GM23248 (cell line): Measurements from ENCODE around the gene PGAP2. TPM values are rescaled to one million over a fixed set of nuclear protein-coding genes. Genes with fewer than 3 reads are reported as not detected.
"Not testable (repeated sequence)": the region's sequence is repeated elsewhere in the genome, so short reads cannot be mapped to it uniquely, and the experiment has no call there.

Experiments
- DNase-seq: peaks from one replicate; pipeline ENCODE4 v3.0.0-alpha.2; 2015
- H2AFZ ChIP-seq: fragments of 200-600 bp; sonication (generic); 2 replicates; pipeline ENCODE4 v1.6.1; 2016; ENCODE audit warnings: antibody characterized with exemption
- H3F3A ChIP-seq: fragments of 200-600 bp; sonication (generic); 2 replicates; pipeline ENCODE4 v1.6.1; 2016; ENCODE audit warnings: mild to moderate bottlenecking, antibody characterized with exemption, mixed run types; ENCODE audit not compliant: insufficient read depth
- H3K27ac ChIP-seq: fragments of 200-600 bp; sonication (generic); 2 replicates; pipeline ENCODE4 v1.5.1; 2016; ENCODE audit warnings: mild to moderate bottlenecking
- H3K27me3 ChIP-seq: fragments of 200-600 bp; sonication (generic); replicated peaks from 2 replicates; pipeline ENCODE4 v1.6.1; 2016; ENCODE audit warnings: mild to moderate bottlenecking; ENCODE audit not compliant: insufficient read depth
- H3K36me3 ChIP-seq: fragments of 200-600 bp; sonication (generic); 2 replicates; pipeline ENCODE4 v1.6.1; 2016; ENCODE audit warnings: low read depth, mild to moderate bottlenecking
- H3K4me1 ChIP-seq: fragments of 200-600 bp; sonication (generic); 2 replicates; pipeline ENCODE4 v1.6.1; 2016; ENCODE audit warnings: mild to moderate bottlenecking; ENCODE audit not compliant: insufficient read depth
- H3K4me2 ChIP-seq: fragments of 200-600 bp; sonication (generic); one replicate; pipeline ENCODE4 v1.6.1; 2016; ENCODE audit warnings: mild to moderate bottlenecking; ENCODE audit not compliant: unreplicated experiment
- H3K4me3 ChIP-seq: fragments of 200-600 bp; sonication (generic); 2 replicates; pipeline ENCODE4 v1.5.1; 2016; ENCODE audit warnings: mild to moderate bottlenecking
- H3K79me2 ChIP-seq: fragments of 200-600 bp; sonication (generic); 2 replicates; pipeline ENCODE4 v1.6.1; 2016; ENCODE audit warnings: mild to moderate bottlenecking; ENCODE audit not compliant: insufficient read depth
- H3K9ac ChIP-seq: fragments of 200-600 bp; sonication (generic); 2 replicates; pipeline ENCODE4 v1.6.1; 2016; ENCODE audit warnings: mild to moderate bottlenecking
- H3K9me2 ChIP-seq: fragments of 200-600 bp; sonication (generic); 2 replicates; pipeline ENCODE4 v1.6.1; 2016; ENCODE audit warnings: mixed run types, mild to moderate bottlenecking, moderate library complexity; ENCODE audit not compliant: insufficient read depth
- H3K9me3 ChIP-seq: fragments of 200-600 bp; sonication (generic); one replicate; pipeline ENCODE4 v1.6.1; 2017; ENCODE audit warnings: low read depth
- H4K20me1 ChIP-seq: fragments of 200-600 bp; sonication (generic); 2 replicates; pipeline ENCODE4 v1.6.0; 2016; ENCODE audit not compliant: insufficient read depth
- EZH2 ChIP-seq: fragments of 200-600 bp; sonication (generic); IDR thresholded peaks from 2 replicates; pipeline ENCODE4 v1.6.1; 2018; ENCODE audit warnings: antibody characterized with exemption, mild to moderate bottlenecking; ENCODE audit not compliant: insufficient read depth, poor library complexity, severe bottlenecking
- EZH2phosphoT487 ChIP-seq: fragments of 200-600 bp; sonication (generic); IDR thresholded peaks from 2 replicates; pipeline ENCODE4 v1.6.1; 2018; ENCODE audit warnings: antibody characterized with exemption, moderate library complexity, mild to moderate bottlenecking, low read depth; ENCODE audit not compliant: insufficient read depth
- WGBS, 2 experiments: methylation state at CpG; one replicate each; pipeline ENCODE4 v1.1.6; 2015 to 2017; ENCODE audit warnings: low lambda C conversion rate in 2 of 2, low coverage in 1 of 2; ENCODE audit errors: missing lambda C conversion rate in 2 of 2; 5-methylcytosine and 5-hydroxymethylcytosine counted together
- in situ Hi-C: fragments of 300-500 bp; cut with MboI; formaldehyde crosslinking; loops from 2 replicates; pipeline ENCODE4 v1.15.0; 2020
- polyA plus RNA-seq: library from polyadenylated mRNA; unstranded; fragments of >200 nt; fragmentation: Nextera tagmentation; extraction: Ambion mirVana; gene quantifications from 2 replicates; pipeline ENCODE4 v1.2.1, GENCODE V29; 2016
- total RNA-seq: library from RNA; depleted of rRNA; stranded (reverse); fragments of >200 nt; shearing (Covaris generic); gene quantifications from 2 replicates; pipeline ENCODE4 v1.2.3, GENCODE V29; 2014

The PGAP2 gene
- total and polyA plus RNA-seq, 2 experiments from 2014 or later: 14.7 to 19.0 TPM

GRCh38 chr11:3808861-3809623 is 682 bp downstream of the PGAP2 start:
- H3F3A ChIP-seq: peaks cover 14% of the 10 kb centered on the region
- WGBS, 2 experiments: 22 to 33% methylated on average over 5 of the region's 5 CpGs
- H3K9me3 ChIP-seq: no peaks in the 10 kb centered on the region
- DNase-seq: peak; percentile 68
- peak overlapping the region; percentile 98 for H2AFZ ChIP-seq
- in situ Hi-C loops: loop anchor here (25.0 kb wide), 1 partner anchor 347 kb away; no protein-coding TSS in a partner anchor
- H3K9ac ChIP-seq: peak overlapping the region; percentile 74; the same call in 1 of the 2 replicates
- no peaks in the 10 kb centered on the region for H3K36me3 ChIP-seq
- H4K20me1 ChIP-seq: no peaks in the 10 kb centered on the region
- H3K27ac ChIP-seq: no peak overlapping the region
- peak overlapping the region; percentile 83 for H3K4me3 ChIP-seq
- H3K9me2 ChIP-seq: no peaks in the 10 kb centered on the region
- H3K79me2 ChIP-seq: no peaks in the 10 kb centered on the region
- H3K27me3 ChIP-seq: no peaks in the 10 kb centered on the region
- TF ChIP-seq EZH2: no peak
- TF ChIP-seq EZH2phosphoT487: no peak
- peaks cover 6% of the 10 kb centered on the region for H3K4me1 ChIP-seq
- peak overlapping the region; percentile 100 for H3K4me2 ChIP-seq

DNA sequence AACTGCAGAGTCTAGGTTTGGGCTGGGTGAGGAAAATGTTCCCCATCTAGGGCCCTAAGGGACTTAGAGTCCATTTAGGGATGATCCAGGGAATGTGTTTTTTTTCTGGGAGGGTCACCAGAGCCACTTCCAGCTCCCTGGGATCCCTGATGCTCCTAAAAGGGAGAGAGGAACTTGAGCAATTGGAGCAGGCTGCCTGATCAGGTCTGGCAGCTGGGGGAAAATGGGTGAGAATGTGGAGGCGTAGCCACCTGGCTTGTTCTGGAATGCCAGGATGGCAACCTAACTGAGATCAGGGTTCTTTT is 1.2 kb downstream of the PGAP2 start:
- H3K27me3 ChIP-seq: no peaks in the 10 kb centered on the region
- no peaks in the 10 kb centered on the region for H3K36me3 ChIP-seq
- H3K4me3 ChIP-seq: no peak overlapping the region
- H3K27ac ChIP-seq: no peak overlapping the region
- no peak for DNase-seq
- no peak overlapping the region for H2AFZ ChIP-seq
- no peaks in the 10 kb centered on the region for H3K79me2 ChIP-seq
- no peak overlapping the region for H3K9ac ChIP-seq
- 0 out of 2 replicates have a peak, but pooled peaks cover under 1% of the 10 kb centered on the region for H3K4me1 ChIP-seq
- no peak overlapping the region for H3K4me2 ChIP-seq
- H3K9me2 ChIP-seq: no peaks in the 10 kb centered on the region
- 93 to 100% methylated on average over 1 of the region's 1 CpG for WGBS, 2 experiments
- H3K9me3 ChIP-seq: no peaks in the 10 kb centered on the region
- TF ChIP-seq EZH2: no peak
- TF ChIP-seq EZH2phosphoT487: no peak
- H3F3A ChIP-seq: peaks cover 9% of the 10 kb centered on the region
- H4K20me1 ChIP-seq: no peaks in the 10 kb centered on the region
- in situ Hi-C loops: loop anchor here (25.0 kb wide), 1 partner anchor 347 kb away; no protein-coding TSS in a partner anchor

DNA sequence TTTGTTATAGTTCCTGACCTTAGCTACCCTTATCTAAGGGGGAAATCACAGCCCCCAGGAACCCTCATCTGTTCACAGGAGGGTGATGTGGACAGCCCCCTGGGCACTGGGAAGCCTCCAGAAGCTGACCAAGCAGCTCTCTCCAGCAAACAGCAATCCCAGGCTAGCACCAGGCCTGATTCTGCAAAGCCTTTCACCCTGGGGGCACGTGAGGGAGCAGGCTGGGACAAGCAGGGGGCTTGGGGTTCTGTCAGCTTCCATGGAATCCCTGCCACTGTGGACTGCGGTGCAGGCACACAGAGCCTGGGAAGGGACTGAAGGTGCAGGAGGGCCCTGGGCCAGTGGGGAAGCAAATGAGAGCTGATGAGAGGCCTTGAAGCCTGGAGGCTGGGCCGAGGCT is 2.1 kb downstream of the PGAP2 start:
- H2AFZ ChIP-seq: no peak overlapping the region
- H4K20me1 ChIP-seq: no peaks in the 10 kb centered on the region
- in situ Hi-C loops: loop anchor here (25.0 kb wide), 1 partner anchor 348 kb away; no protein-coding TSS in a partner anchor
- H3K9me2 ChIP-seq: no peaks in the 10 kb centered on the region
- H3K27me3 ChIP-seq: no peaks in the 10 kb centered on the region
- no peak for DNase-seq
- peaks cover 9% of the 10 kb centered on the region for H3F3A ChIP-seq
- no peak for TF ChIP-seq EZH2
- no peak for TF ChIP-seq EZH2phosphoT487
- H3K9ac ChIP-seq: no peak overlapping the region
- no peak overlapping the region for H3K27ac ChIP-seq
- no peak overlapping the region for H3K4me3 ChIP-seq
- no peaks in the 10 kb centered on the region for H3K36me3 ChIP-seq
- no peak overlapping the region for H3K4me2 ChIP-seq
- 81 to 100% methylated on average over 3 of the region's 3 CpGs for WGBS, 2 experiments
- H3K79me2 ChIP-seq: no peaks in the 10 kb centered on the region
- H3K4me1 ChIP-seq: no peaks in the 10 kb centered on the region
- no peaks in the 10 kb centered on the region for H3K9me3 ChIP-seq

- Histone ChIP-seq H3K4me1 (no peaks in the 10 kb centered on the region), H3K27me3 (no peaks in the 10 kb centered on the region), H3K9ac (no peak overlapping the region), H3K79me2 (no peaks in the 10 kb centered on the region), H3K4me2 (no peak overlapping the region), H3F3A (peaks cover 9% of the 10 kb centered on the region), H3K27ac (no peak overlapping the region), H4K20me1 (no peaks in the 10 kb centered on the region), H3K36me3 (no peaks in the 10 kb centered on the region), H2AFZ (no peak overlapping the region), H3K9me3 (no peaks in the 10 kb centered on the region), H3K4me3 (no peak overlapping the region), H3K9me2 (no peaks in the 10 kb centered on the region)
- in situ Hi-C loops: loop anchor here (25.0 kb wide), 1 partner anchor 349 kb away; no protein-coding TSS in a partner anchor
- peak; percentile 34 for DNase-seq
- WGBS, 2 experiments: 98% methylated on average over 4 of the region's 4 CpGs
- no peak for TF ChIP-seq EZH2
- no peak for TF ChIP-seq EZH2phosphoT487
Measured at GRCh38 chr11:3810951-3811350, 2.6 kb downstream of the PGAP2 start.

GRCh38 chr11:3814832-3815231 is 6.5 kb downstream of the PGAP2 start:
- 95 to 97% methylated on average over 5 of the region's 5 CpGs for WGBS, 2 experiments
- H3K4me1 ChIP-seq, H3K4me2 ChIP-seq, H2AFZ ChIP-seq, H3K27ac ChIP-seq, H3K4me3 ChIP-seq, DNase-seq, H3K27me3 ChIP-seq, H4K20me1 ChIP-seq, H3K9me2 ChIP-seq, H3K9ac ChIP-seq, H3K36me3 ChIP-seq, H3K9me3 ChIP-seq, H3K79me2 ChIP-seq, H3F3A ChIP-seq: not testable (repeated sequence)
- in situ Hi-C loops: loop anchor here (25.0 kb wide), 1 partner anchor 353 kb away; no protein-coding TSS in a partner anchor
